Right cardiac atrium (tissue), 5 donors: ENCODE results near the gene KRTAP5-3. TPM values are rescaled to one million over a fixed set of nuclear protein-coding genes. Genes with fewer than 3 reads are reported as not detected.

Source experiments
- ATAC-seq, 2 donors: fragments of 200-7000 bp; cut with Tn5 transposase; one replicate each; pipeline versions ENCODE4 v1.8.0 to v1.9.1; 2020; ENCODE audit warnings: moderate library complexity in 2 of 2, mild to moderate bottlenecking in 1 of 2
- DNase-seq, 3 donors: peaks; one replicate each; pipeline ENCODE4 v3.0.0-alpha.2; 2020
- H3K27ac ChIP-seq: one replicate; pipeline ENCODE4 v1.5.1; 2013; ENCODE audit warnings: mild to moderate bottlenecking, low read length, control low read depth, moderate library complexity
- H3K27me3 ChIP-seq: one replicate; pipeline ENCODE4 v1.6.1; 2013; ENCODE audit not compliant: control insufficient read depth, insufficient read depth
- H3K4me1 ChIP-seq: one replicate; pipeline ENCODE4 v1.6.1; 2013; ENCODE audit warnings: low read length; ENCODE audit not compliant: control insufficient read depth, insufficient read depth
- H3K4me3 ChIP-seq: one replicate; pipeline ENCODE4 v1.5.1; 2013; ENCODE audit warnings: low read length, control low read depth
- H3K9me3 ChIP-seq: one replicate; pipeline ENCODE4 v1.6.1; 2013; ENCODE audit warnings: low read length; ENCODE audit not compliant: control insufficient read depth
- WGBS: extraction: QIAGEN DNeasy Blood & Tissue Kit; methylation state at CpG from one replicate; pipeline ENCODE4 v1.1.7; 2013; 5-methylcytosine and 5-hydroxymethylcytosine counted together
- intact Hi-C, 4 donors: fragments of 100-400 bp; cut with DNase I; formaldehyde crosslinking; loops; one replicate each; pipeline versions ENCODE4 v1.11.0 to v1.14.0; 2022 to 2023
- long read RNA-seq, 4 donors: library from polyadenylated mRNA; unstranded; transcript quantifications; one replicate each; pipeline ENCODE4 v2.0.0, GENCODE V29; 2020 to 2021
- polyA plus RNA-seq: library from polyadenylated mRNA; stranded (reverse); fragments of 200-250 nt; gene quantifications from one replicate; pipeline ENCODE4 v1.2.3, GENCODE V29; 2013
- total RNA-seq, 4 donors: library from RNA; stranded (reverse); fragmentation: NEBNext Ultra II Directional; extraction: Animal tissue kit (Norgen Biotek cat#: 25700); gene quantifications; one replicate each; pipeline ENCODE4 v1.2.1, GENCODE V29; 2021
- donor health status: healthy with polysubstance abuse.
- donor health status: DM: no; HTN: yes; CAD: no.
- donor health status: DM: no; HTN: no; CAD: no.
- donor health status: DM: no; HTN: yes; CAD: no; lungs with severe emphysema.
- donor health status: DM: yes; HTN: yes; CAD: no.

The KRTAP5-3 gene
- not detected for total RNA-seq
- polyA plus RNA-seq: not detected
- long read RNA-seq, donor 1: 0 reads
- long read RNA-seq, donor 2: 0 reads
- long read RNA-seq, donor 3: 0 reads
- long read RNA-seq, donor 4: 0 reads

GRCh38 chr11:1608363-1608762 is at the start of gene KRTAP5-3:
TSS of gene KRTAP5-3 (minus strand) at chr11:1608463. CDS start at chr11:1608385, 78 bp downstream.
- ATAC-seq: no peak
- Histone ChIP-seq H3K4me3 (no peak within 1 kb of the TSS), H3K27ac (no peak within 1 kb of the TSS), H3K4me1 (no peaks in the 10 kb centered on the region), H3K9me3 (no peaks in the 10 kb centered on the region), H3K27me3 (no peaks in the 10 kb centered on the region)
- DNase-seq: no peak
- WGBS: 72% methylated on average over 4 of the region's 4 CpGs
- intact Hi-C loops: no loop called here

DNA sequence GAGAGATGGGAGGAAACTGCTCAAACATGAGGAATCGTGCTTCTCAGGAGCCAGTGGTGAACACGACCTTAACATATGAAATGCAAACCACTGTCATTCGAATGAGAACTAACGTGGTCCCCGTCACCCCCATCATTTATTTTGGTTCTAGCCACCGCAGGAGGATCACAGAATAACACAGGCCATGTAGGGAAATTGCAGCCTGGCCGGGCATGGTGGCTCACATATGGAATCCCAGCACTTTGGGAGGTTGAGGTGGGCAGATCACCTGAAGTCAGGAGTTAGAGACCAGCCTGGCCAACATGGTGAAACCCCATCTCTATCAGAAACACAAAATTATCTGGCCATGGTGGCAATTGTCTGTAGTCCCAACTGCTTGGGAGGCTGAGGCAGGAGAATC is 48.4 kb upstream of the KRTAP5-3 start:
- no peak for DNase-seq
- no peak for ATAC-seq
- intact Hi-C loops: loop anchor here in 2 of 4 donors (10.0 kb wide), 1 partner anchor 498 kb away; no protein-coding TSS in a partner anchor
- Histone ChIP-seq H3K27me3 (no peaks in the 10 kb centered on the region), H3K9me3 (no peaks in the 10 kb centered on the region), H3K27ac (no peak overlapping the region), H3K4me3 (no peak overlapping the region), H3K4me1 (no peaks in the 10 kb centered on the region)
- 89% methylated on average over 7 of the region's 7 CpGs for WGBS

DNA sequence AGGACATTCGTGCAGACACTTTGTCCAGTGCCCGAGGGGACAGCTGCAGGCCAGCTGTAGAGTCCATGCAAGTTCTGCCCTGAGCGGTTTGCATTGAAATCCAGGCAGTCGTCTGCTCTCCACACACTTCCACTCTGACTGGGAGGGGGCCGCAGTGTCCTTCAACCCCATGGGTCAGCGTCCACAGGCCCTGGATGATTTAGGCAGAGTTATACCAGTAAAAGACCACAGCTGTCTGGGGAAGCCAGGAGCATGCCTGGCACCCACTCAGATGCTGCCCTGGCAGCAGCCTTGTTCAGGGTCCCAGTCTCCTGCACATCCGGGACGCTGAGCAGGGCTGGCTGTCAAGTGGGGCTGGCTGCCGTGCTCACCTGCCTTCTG is 47.8 kb upstream of the KRTAP5-3 start:
- Histone ChIP-seq H3K4me1 (no peaks in the 10 kb centered on the region), H3K4me3 (no peak overlapping the region), H3K27ac (no peak overlapping the region), H3K9me3 (no peaks in the 10 kb centered on the region), H3K27me3 (no peaks in the 10 kb centered on the region)
- intact Hi-C loops: loop anchor here in 2 of 4 donors (10.0 kb wide), 1 partner anchor 499 kb away; no protein-coding TSS in a partner anchor
- 87% methylated on average over 9 of the region's 9 CpGs for WGBS
- ATAC-seq: no peak
- no peak for DNase-seq

GRCh38 chr11:1655168-1656060 is 47.2 kb upstream of the KRTAP5-3 start:
- H3K4me1 ChIP-seq: no peaks in the 10 kb centered on the region
- ATAC-seq: no peak
- no peak for DNase-seq
- H3K9me3 ChIP-seq: no peaks in the 10 kb centered on the region
- no peak overlapping the region for H3K4me3 ChIP-seq
- H3K27ac ChIP-seq: no peak overlapping the region
- intact Hi-C loops: loop anchor here in 2 of 4 donors (10.0 kb wide), 1 partner anchor 499 kb away; no protein-coding TSS in a partner anchor
- 81% methylated on average over 26 of the region's 26 CpGs for WGBS
- no peaks in the 10 kb centered on the region for H3K27me3 ChIP-seq

DNA sequence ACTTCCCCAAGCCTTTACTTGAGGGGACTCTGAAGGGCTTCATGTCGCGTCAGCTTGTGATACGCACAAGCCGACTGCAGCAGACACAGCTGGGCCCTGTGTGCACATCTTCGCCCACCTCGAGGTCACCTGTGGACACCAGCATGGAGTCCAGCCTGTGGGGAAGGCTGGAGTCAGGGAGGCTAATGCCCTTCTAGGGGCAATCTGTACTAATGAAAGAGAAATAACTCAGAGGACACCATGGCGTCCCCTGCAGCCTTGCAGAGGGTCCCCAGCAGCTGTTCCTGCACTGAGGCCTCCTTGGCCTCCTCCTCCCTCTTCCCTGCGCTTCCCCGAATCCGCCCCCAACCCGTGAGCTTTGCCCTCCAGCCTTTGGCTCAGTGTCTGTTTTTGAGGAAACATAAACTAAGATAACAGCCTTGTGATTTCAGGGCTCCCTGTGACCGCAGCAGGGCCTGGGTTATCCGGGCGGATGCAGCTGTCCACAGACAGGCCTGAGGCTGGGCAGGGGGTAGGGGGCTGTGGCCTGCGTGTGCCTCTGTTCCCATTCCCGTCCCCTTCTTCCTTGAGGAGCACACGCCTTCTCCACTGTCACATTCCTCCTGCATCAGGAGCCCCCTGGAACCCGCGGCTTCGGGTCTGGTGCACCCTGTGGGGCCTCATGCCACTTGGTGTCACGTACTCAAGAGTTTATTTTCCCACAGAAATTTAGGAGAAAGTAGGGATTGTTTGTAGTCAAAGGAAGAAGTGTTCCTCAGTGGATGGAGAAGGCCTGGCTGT is 46.3 kb upstream of the KRTAP5-3 start:
- H3K9me3 ChIP-seq: no peaks in the 10 kb centered on the region
- no peak overlapping the region for H3K27ac ChIP-seq
- WGBS: 54% methylated on average over 21 of the region's 21 CpGs
- ATAC-seq (peak in 1 of 2 donors; percentile 23), DNase-seq (no peak)
- H3K4me3 ChIP-seq: no peak overlapping the region
- intact Hi-C loops: loop anchor here in 3 of 4 donors (5.0 to 10.0 kb wide), 5 partner anchors 38 to 500 kb away; partner anchors contain the start of genes SYT8 (in 1 of the 3) and TNNI2 (in 1 of the 3)
- H3K4me1 ChIP-seq: no peaks in the 10 kb centered on the region
- no peaks in the 10 kb centered on the region for H3K27me3 ChIP-seq

DNA sequence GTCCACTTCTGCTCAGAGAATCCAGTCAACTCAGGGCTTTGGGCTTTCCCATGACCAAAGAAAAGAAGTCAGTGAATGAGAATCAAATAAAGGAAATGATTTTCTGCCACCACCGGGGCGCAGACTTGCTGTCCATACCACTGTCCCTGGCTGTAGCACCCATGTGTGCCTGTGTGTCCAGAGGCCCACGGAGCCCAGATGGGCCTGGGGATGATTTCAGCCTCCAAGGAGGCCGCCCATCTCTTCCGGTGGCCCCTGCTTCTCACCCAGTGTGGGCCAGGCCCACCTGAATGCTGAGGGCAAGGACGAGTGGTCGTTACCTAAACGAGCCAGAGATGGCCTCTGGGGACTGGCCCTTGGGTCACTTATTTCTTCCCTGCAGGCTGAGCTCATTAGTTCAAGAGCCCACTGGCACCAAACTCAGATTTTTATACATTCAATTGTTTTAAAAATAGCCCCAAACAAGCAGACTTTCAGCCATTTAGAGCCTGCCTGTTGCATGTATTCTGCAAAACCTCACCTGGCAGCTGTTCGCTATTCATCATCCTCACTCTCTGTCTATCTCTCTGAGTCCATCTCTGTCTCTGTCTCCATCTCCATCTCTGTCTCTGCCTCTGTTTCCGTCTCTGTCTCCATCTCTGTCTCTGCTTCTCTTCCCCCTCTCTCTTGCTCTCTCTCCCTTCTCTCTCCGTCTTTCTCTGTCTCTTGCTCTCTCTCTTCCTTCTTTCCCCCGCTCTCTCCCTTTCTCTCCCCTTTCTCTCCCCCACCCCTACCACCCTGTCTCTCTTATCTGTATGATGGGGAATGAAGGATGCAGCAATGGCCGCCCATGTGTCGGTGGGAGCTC is 45.5 kb upstream of the KRTAP5-3 start:
- Histone ChIP-seq H3K27ac (no peak overlapping the region), H3K4me3 (no peak overlapping the region), H3K27me3 (no peaks in the 10 kb centered on the region), H3K4me1 (no peaks in the 10 kb centered on the region), H3K9me3 (no peaks in the 10 kb centered on the region)
- WGBS: 85% methylated on average over 14 of the region's 14 CpGs
- intact Hi-C loops: loop anchor here in 3 of 4 donors (5.0 to 10.0 kb wide), 5 partner anchors 39 to 501 kb away; partner anchors contain the start of genes SYT8 (in 1 of the 3) and TNNI2 (in 1 of the 3)
- ATAC-seq (no peak), DNase-seq (no peak)

DNA sequence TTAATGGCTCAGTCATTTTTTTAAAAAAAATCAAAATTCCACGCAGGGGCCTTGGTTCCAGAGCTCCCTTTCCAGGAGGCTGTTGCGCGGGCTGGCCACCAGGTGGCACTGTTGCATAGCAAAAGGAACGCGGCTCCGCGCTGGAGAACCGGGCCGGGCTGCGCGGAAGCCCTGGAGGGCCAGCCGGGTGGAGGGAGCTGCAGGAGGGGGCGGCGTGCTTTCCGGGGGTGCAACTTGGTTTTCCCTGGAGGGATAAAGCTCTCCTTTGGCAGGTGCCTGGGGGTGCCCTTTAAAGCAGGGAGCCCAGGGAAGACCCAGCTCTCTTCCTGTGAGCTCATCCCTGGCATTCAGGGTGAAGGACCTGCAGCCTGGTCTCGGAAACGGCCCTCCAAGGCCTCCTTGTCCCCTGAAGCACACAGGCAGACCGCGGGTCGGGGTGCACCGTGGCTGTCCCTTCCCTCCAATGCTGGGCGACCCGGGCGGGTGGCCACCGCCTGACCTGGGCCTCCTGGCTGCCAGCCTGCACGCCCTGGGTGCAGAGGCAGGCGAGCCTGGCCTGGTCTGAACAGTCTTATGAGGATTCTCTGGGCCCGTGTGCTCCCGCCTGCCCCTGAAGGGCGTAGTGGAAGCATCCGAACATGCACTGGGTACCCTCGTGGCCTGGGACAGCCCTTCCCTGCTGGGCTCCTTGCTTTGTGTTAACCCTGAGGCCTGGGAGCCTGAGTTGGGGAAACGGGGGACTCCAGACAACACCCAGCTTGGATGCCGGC is 44.7 kb upstream of the KRTAP5-3 start:
- peak; percentile 76 to 83 for ATAC-seq
- intact Hi-C loops: loop anchor here in 3 of 4 donors (5.0 to 10.0 kb wide), 5 partner anchors 39 to 502 kb away; partner anchors contain the start of genes SYT8 (in 1 of the 3) and TNNI2 (in 1 of the 3)
- Histone ChIP-seq H3K4me3 (no peak overlapping the region), H3K27ac (no peak overlapping the region), H3K4me1 (no peaks in the 10 kb centered on the region), H3K27me3 (no peaks in the 10 kb centered on the region), H3K9me3 (no peaks in the 10 kb centered on the region)
- DNase-seq: peak; percentile 72 to 90 (median 88)
- 35% methylated on average over 34 of the region's 34 CpGs for WGBS

- Histone ChIP-seq H3K9me3 (no peaks in the 10 kb centered on the region), H3K27me3 (no peaks in the 10 kb centered on the region), H3K27ac (no peak overlapping the region), H3K4me3 (no peak overlapping the region), H3K4me1 (no peaks in the 10 kb centered on the region)
- peak in 1 of 3 donors; percentile 56 for DNase-seq
- WGBS: 51% methylated on average over 20 of the region's 20 CpGs
- ATAC-seq: no peak
- intact Hi-C loops: loop anchor here in 3 of 4 donors (5.0 to 10.0 kb wide), 5 partner anchors 40 to 502 kb away; partner anchors contain the start of genes SYT8 (in 1 of the 3) and TNNI2 (in 1 of the 3)
Measured at GRCh38 chr11:1652442-1652770, 44.1 kb upstream of the KRTAP5-3 start.

DNA sequence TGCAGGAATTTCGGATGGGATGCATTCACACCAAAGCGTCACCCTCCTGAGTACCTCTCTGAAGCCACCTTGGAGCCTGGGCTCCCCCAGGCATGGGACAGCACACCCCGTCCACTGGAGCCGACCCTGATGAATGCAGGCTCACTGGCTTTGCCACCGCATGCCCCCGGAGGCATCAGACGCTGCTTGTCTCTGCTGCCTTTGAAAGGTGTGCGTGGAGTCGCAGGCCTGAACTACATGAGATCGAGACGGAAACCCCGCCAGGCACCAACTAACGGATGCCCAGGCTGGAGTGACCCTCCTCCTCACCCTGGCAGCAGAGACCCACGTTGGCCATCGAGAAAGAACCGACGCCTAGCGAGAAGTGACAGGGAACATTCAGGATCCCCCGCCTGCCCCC is 43.8 kb upstream of the KRTAP5-3 start:
- Histone ChIP-seq H3K4me1 (no peaks in the 10 kb centered on the region), H3K4me3 (no peak overlapping the region), H3K27ac (no peak overlapping the region), H3K27me3 (no peaks in the 10 kb centered on the region), H3K9me3 (no peaks in the 10 kb centered on the region)
- intact Hi-C loops: loop anchor here in 3 of 4 donors (5.0 to 10.0 kb wide), 5 partner anchors 40 to 503 kb away; partner anchors contain the start of genes SYT8 (in 1 of the 3) and TNNI2 (in 1 of the 3)
- no peak for ATAC-seq
- 80% methylated on average over 19 of the region's 19 CpGs for WGBS
- peak in 1 of 3 donors; percentile 27 for DNase-seq
